PC-3 (cell line): ENCODE measurements around the gene APOL6.

ENCODE experiments used
- CTCF ChIP-seq: fragments of 300-600 bp; sonication (generic); conservative IDR thresholded peaks from 2 replicates; pipeline ENCODE4 v1.5.1; 2017; ENCODE audit warnings: antibody characterized with exemption, low read depth, mild to moderate bottlenecking, low read length
- EZH2 ChIP-seq: fragments of 300-600 bp; sonication (generic); IDR thresholded peaks from one replicate; pipeline ENCODE4 v1.6.1; 2017; ENCODE audit warnings: antibody characterized with exemption, mild to moderate bottlenecking, low read length; ENCODE audit not compliant: unreplicated experiment
- EZH2phosphoT487 ChIP-seq: fragments of 300-600 bp; sonication (generic); IDR thresholded peaks from 2 replicates; pipeline ENCODE4 v1.6.1; 2018; ENCODE audit warnings: mild to moderate bottlenecking, antibody characterized with exemption, low read length, borderline replicate concordance

DNA sequence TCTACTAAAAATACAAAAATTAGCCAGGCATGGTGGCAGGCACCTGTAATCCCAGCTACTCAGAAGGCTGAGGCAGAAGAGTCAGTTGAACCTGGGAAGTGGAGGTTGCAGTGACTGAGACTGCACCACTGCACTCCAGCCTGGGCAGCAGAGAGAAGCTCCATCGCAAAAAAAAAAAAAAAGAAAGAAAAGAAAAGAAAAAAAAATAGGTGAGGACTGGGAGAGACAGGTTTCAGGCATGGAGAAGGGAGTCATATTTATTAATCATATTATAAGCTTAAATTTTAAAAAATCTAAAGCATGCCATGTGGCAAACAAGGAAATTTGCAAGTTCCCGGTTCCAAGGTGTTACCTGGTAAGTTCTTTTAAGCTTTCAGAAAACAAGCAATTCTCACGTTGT, 69.3 kb downstream of the APOL6 start, which contains the start of gene APOL5:
- TF ChIP-seq EZH2 (no peak), CTCF (no peak), EZH2phosphoT487 (no peak)
